IMR-90 (cell line): ENCODE data around the gene NRIP1. TPM values are rescaled to one million over a fixed set of nuclear protein-coding genes. Genes with fewer than 3 reads are reported as not detected.

ENCODE experiments used
- ATAC-seq: fragments of 200-7000 bp; cut with Tn5 transposase; 2 replicates; pipeline ENCODE4 v1.9.1; 2020; ENCODE audit warnings: low read depth, mild to moderate bottlenecking, moderate library complexity
- BruUV-seq: library from RNA; stranded (reverse); fragments of 400-500 nt; replicated peaks from 2 replicates; lab custom pipeline; 2021; lab: Mats Ljungman, UMichigan
- CTCF ChIA-PET: fragments of 300-600 bp; formaldehyde crosslinking; extraction: SDS; loops from one replicate; lab custom pipeline; 2021; ENCODE audit warnings: antibody characterized with exemption; lab: Yijun Ruan, JAX
- POLR2A ChIA-PET: fragments of 300-600 bp; sonication (Branson Sonifier 250); formaldehyde crosslinking; loops from one replicate; lab custom pipeline; 2022; ENCODE audit warnings: antibody characterized with exemption; ENCODE audit not compliant: unreplicated experiment; lab: Charles Lee
- DNase-seq: peaks from one replicate; pipeline ENCODE4 v3.0.0; 2013
- H2AFZ ChIP-seq: replicated peaks from 2 replicates; pipeline ENCODE3; 2013; ENCODE audit warnings: low read length, mild to moderate bottlenecking; ENCODE audit not compliant: poor library complexity
- H2AK5ac ChIP-seq: 2 replicates; pipeline ENCODE4 v1.6.1; 2013; ENCODE audit warnings: low read depth, low read length, inconsistent platforms
- H2AK9ac ChIP-seq: replicated peaks from 2 replicates; pipeline ENCODE3; 2013; ENCODE audit warnings: mild to moderate bottlenecking, low read depth, low read length, moderate library complexity; ENCODE audit not compliant: poor library complexity
- H2BK120ac ChIP-seq: 2 replicates; pipeline ENCODE4 v1.6.1; 2013; ENCODE audit warnings: low read depth, low read length, inconsistent platforms
- H2BK15ac ChIP-seq: 3 replicates; pipeline ENCODE4 v1.6.1; 2013; ENCODE audit warnings: low read depth, low read length, inconsistent platforms
- H2BK20ac ChIP-seq: 2 replicates; pipeline ENCODE4 v1.6.1; 2013; ENCODE audit warnings: low read depth, mild to moderate bottlenecking, inconsistent platforms, low read length, moderate library complexity
- H2BK5ac ChIP-seq: 2 replicates; pipeline ENCODE4 v1.6.1; 2013; ENCODE audit warnings: mild to moderate bottlenecking, low read depth, low read length, inconsistent platforms; ENCODE audit not compliant: poor library complexity, severe bottlenecking
- H3K14ac ChIP-seq: replicated peaks from 2 replicates; pipeline ENCODE4 v1.6.1; 2013; ENCODE audit warnings: low read depth, low read length, inconsistent platforms
- H3K18ac ChIP-seq: 2 replicates; pipeline ENCODE4 v1.6.1; 2013; ENCODE audit warnings: low read depth, low read length, control low read depth
- H3K23ac ChIP-seq: 2 replicates; pipeline ENCODE4 v1.6.1; 2013; ENCODE audit warnings: low read depth, low read length, inconsistent platforms
- H3K27ac ChIP-seq: 2 replicates; pipeline ENCODE4 v1.5.1; 2013; ENCODE audit warnings: mild to moderate bottlenecking, control low read depth, low read length; ENCODE audit not compliant: insufficient read depth
- H3K27me3 ChIP-seq: 2 replicates; pipeline ENCODE4 v1.6.1; 2013; ENCODE audit warnings: low read length; ENCODE audit not compliant: control insufficient read depth, insufficient read depth
- H3K36me3 ChIP-seq: 2 replicates; pipeline ENCODE4 v1.6.1; 2013; ENCODE audit warnings: low read length, mixed read lengths; ENCODE audit not compliant: control insufficient read depth, insufficient read depth
- H3K4ac ChIP-seq: 2 replicates; pipeline ENCODE4 v1.6.1; 2013; ENCODE audit warnings: low read depth, low read length, inconsistent platforms
- H3K4me1 ChIP-seq: 2 replicates; pipeline ENCODE4 v1.6.1; 2013; ENCODE audit warnings: low read length, mixed read lengths; ENCODE audit not compliant: control insufficient read depth, insufficient read depth
- H3K4me2 ChIP-seq: 2 replicates; pipeline ENCODE4 v1.6.1; 2013; ENCODE audit warnings: low read depth, mild to moderate bottlenecking, control low read depth, low read length, moderate library complexity
- H3K4me3 ChIP-seq: 2 replicates; pipeline ENCODE4 v1.5.1; 2013; ENCODE audit warnings: low read depth, mild to moderate bottlenecking, control low read depth, low read length, moderate library complexity; ENCODE audit not compliant: insufficient read depth
- H3K56ac ChIP-seq: 2 replicates; pipeline ENCODE4 v1.6.1; 2013; ENCODE audit warnings: low read length, inconsistent platforms; ENCODE audit not compliant: insufficient read depth; ENCODE audit errors: extremely low read depth
- H3K79me1 ChIP-seq, 2 experiments: 2 replicates each; pipeline ENCODE4 v1.6.1; 2013; ENCODE audit warnings: low read length in 2 of 2, inconsistent platforms in 1 of 2, low read depth in 1 of 2
- H3K9ac ChIP-seq: 2 replicates; pipeline ENCODE4 v1.6.1; 2013; ENCODE audit warnings: low read depth, low read length, control low read depth
- H3K9me1 ChIP-seq: 2 replicates; pipeline ENCODE4 v1.6.1; 2013; ENCODE audit warnings: low read length, inconsistent platforms; ENCODE audit not compliant: insufficient read depth
- H3K9me3 ChIP-seq: 2 replicates; pipeline ENCODE4 v1.6.1; 2013; ENCODE audit warnings: low read length; ENCODE audit not compliant: control insufficient read depth, insufficient read depth
- H4K20me1 ChIP-seq: 2 replicates; pipeline ENCODE4 v1.6.1; 2013; ENCODE audit warnings: low read length, inconsistent platforms; ENCODE audit not compliant: insufficient read depth
- H4K5ac ChIP-seq: 2 replicates; pipeline ENCODE4 v1.6.1; 2013; ENCODE audit warnings: mild to moderate bottlenecking, low read depth, low read length, control low read depth
- H4K8ac ChIP-seq, 2 experiments: 2 replicates each; pipeline ENCODE4 v1.6.1; 2013; ENCODE audit warnings: low read depth in 2 of 2, low read length in 2 of 2, control low read depth in 1 of 2, inconsistent platforms in 1 of 2
- H4K91ac ChIP-seq: 2 replicates; pipeline ENCODE4 v1.6.1; 2013; ENCODE audit warnings: low read depth, low read length, inconsistent platforms; ENCODE audit not compliant: insufficient read depth
- BHLHE40 ChIP-seq: fragments of 150-350 bp; IDR thresholded peaks from 2 replicates; pipeline ENCODE4 v1.6.1; 2016; ENCODE audit warnings: mild to moderate bottlenecking, low read depth, low read length
- CEBPB ChIP-seq: IDR thresholded peaks from 2 replicates; pipeline ENCODE4 v1.6.1; 2012; ENCODE audit warnings: low read depth, low read length, improper control_type of control experiment
- CHD1 ChIP-seq: IDR thresholded peaks from 2 replicates; pipeline ENCODE4 v1.6.1; 2012; ENCODE audit warnings: low read depth, low read length, improper control_type of control experiment
- ELK1 ChIP-seq: fragments of 150-350 bp; IDR thresholded peaks from 2 replicates; pipeline ENCODE4 v1.6.1; 2016; ENCODE audit warnings: low read depth, mild to moderate bottlenecking, low read length, moderate library complexity, borderline replicate concordance
- FOS ChIP-seq: fragments of 150-350 bp; IDR thresholded peaks from 2 replicates; pipeline ENCODE4 v1.6.1; 2016; ENCODE audit warnings: low read depth, low read length
- MAFK ChIP-seq: IDR thresholded peaks from 2 replicates; pipeline ENCODE4 v1.6.1; 2012; ENCODE audit warnings: low read depth, low read length, improper control_type of control experiment
- MAZ ChIP-seq: IDR thresholded peaks from 2 replicates; pipeline ENCODE4 v1.6.1; 2012; ENCODE audit warnings: low read depth, mild to moderate bottlenecking, low read length, improper control_type of control experiment, moderate library complexity, borderline replicate concordance
- MXI1 ChIP-seq: IDR thresholded peaks from 2 replicates; pipeline ENCODE4 v1.6.1; 2012; ENCODE audit warnings: low read depth, mild to moderate bottlenecking, low read length, moderate library complexity, borderline replicate concordance
- NFE2L2 ChIP-seq: fragments of 150-350 bp; IDR thresholded peaks from 2 replicates; pipeline ENCODE4 v1.6.1; 2016; ENCODE audit warnings: low read depth, mild to moderate bottlenecking, low read length
- POLR2A ChIP-seq: IDR thresholded peaks from 2 replicates; pipeline ENCODE4 v1.6.1; 2012; ENCODE audit warnings: mild to moderate bottlenecking, low read depth, low read length
- RAD21 ChIP-seq: IDR thresholded peaks from 2 replicates; pipeline ENCODE4 v1.6.1; 2012; ENCODE audit warnings: low read length, improper control_type of control experiment
- RCOR1 ChIP-seq: IDR thresholded peaks from 2 replicates; pipeline ENCODE4 v1.6.1; 2012; ENCODE audit warnings: mild to moderate bottlenecking, low read length, improper control_type of control experiment; ENCODE audit not compliant: insufficient replicate concordance
- RFX5 ChIP-seq: IDR thresholded peaks from 2 replicates; pipeline ENCODE4 v1.8.0; 2012; ENCODE audit warnings: low read depth, mild to moderate bottlenecking, low read length, moderate library complexity
- SMC3 ChIP-seq: fragments of 150-350 bp; IDR thresholded peaks from 2 replicates; pipeline ENCODE4 v1.6.1; 2016; ENCODE audit warnings: low read depth, mild to moderate bottlenecking, antibody characterized with exemption, low read length, moderate library complexity
- USF2 ChIP-seq: fragments of 150-350 bp; IDR thresholded peaks from 2 replicates; pipeline ENCODE4 v1.6.1; 2017; ENCODE audit warnings: mild to moderate bottlenecking, antibody characterized with exemption, low read length, low read depth
- WGBS, 2 experiments: methylation state at CpG; one replicate each; pipeline versions ENCODE4 v1.1.5 to v1.1.7; 2013; ENCODE audit warnings: missing lambda C conversion rate in 2 of 2; ENCODE audit not compliant: insufficient read length in 1 of 2; ENCODE audit errors: extremely low coverage in 2 of 2; 5-methylcytosine and 5-hydroxymethylcytosine counted together
- dilution Hi-C: fragments of 300-500 bp; cut with HindIII; formaldehyde crosslinking; loops from one replicate; pipeline ENCODE4 v1.14.3; 2018; ENCODE audit warnings: low sequenced_read_pairs; ENCODE audit not compliant: unreplicated experiment
- in situ Hi-C: fragments of 300-500 bp; cut with MboI; formaldehyde crosslinking; loops from 3 replicates; pipeline ENCODE4 v1.14.3; 2019; ENCODE audit warnings: low sequenced_read_pairs, inconsistent platforms, mixed read lengths
- intact Hi-C: fragments of 100-400 bp; cut with micrococcal nuclease; formaldehyde crosslinking; loops from 2 replicates; pipeline ENCODE4 v1.10.0; 2022
- polyA plus RNA-seq, 3 experiments: library from polyadenylated mRNA; depleted of rRNA; stranded (reverse); fragments of >200 nt; gene quantifications; 2 replicates each; pipeline ENCODE4 v1.2.3, GENCODE V29; 2012; ENCODE audit warnings: low replicate concordance in 1 of 3
- total RNA-seq: library from RNA; depleted of rRNA; stranded (reverse); fragments of >200 nt; gene quantifications from 2 replicates; pipeline ENCODE4 v1.2.3, GENCODE V29; 2012
- TF ChIP-seq, protein P1 (sequence below): conservative IDR thresholded peaks from 2 replicates; pipeline ENCODE4 v1.5.1; 2012; ENCODE audit warnings: mild to moderate bottlenecking, low read depth, low read length, improper control_type of control experiment

Gene NRIP1
- total and polyA plus RNA-seq, 2 of the 4 experiments (the other 2 are of a cell fraction): 9.6 to 73.8 TPM

DNA sequence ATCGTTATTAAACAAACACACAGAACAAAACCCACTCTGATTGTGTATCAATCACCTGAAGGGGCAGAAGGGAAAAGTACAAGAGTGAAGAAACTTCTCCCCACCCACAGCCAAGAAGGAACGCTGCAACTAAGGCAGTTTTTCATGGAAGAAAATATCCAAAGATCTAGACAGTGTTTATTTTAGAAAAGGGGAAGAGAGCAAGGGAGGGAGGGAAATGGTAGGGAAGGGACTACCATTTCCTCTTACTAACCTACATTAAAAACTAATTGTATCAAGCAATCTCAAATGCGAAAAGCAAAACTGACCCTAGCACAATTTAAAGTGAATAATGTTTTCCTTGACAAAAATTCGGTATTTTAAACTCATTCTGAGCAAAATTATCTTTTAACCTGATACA, 3.5 kb downstream of the NRIP1 start:
- Histone ChIP-seq H2AFZ (no peak overlapping the region), H2BK5ac (peak overlapping the region; percentile 90), H2BK120ac (0 out of 2 replicates have a peak overlapping the region, but pooled peaks have one; percentile 9), H4K20me1 (peaks cover 53% of the 10 kb centered on the region), H3K27me3 (no peaks in the 10 kb centered on the region), H3K4me3 (peak overlapping the region; percentile 11; the same call in 1 of the 2 replicates), H3K9ac (no peak overlapping the region; the same call in 1 of the 2 replicates), H3K4me2 (peak overlapping the region; percentile 52; the same call in 1 of the 2 replicates), H3K18ac (peak overlapping the region; percentile 77; the same call in 1 of the 2 replicates), H3K23ac (peak overlapping the region; percentile 58), H4K5ac (no peak overlapping the region; the same call in 1 of the 2 replicates), H3K79me1 (peaks cover 0 to 15% of the 10 kb centered on the region in 2 experiments; a peak in 2 of 4 replicates), H3K36me3 (no peaks in the 10 kb centered on the region), H3K9me3 (no peaks in the 10 kb centered on the region), H2AK9ac (no peak overlapping the region), H3K14ac (peak overlapping the region; percentile 58), H4K8ac (peak overlapping the region in 1 of 2 experiments; percentile 49; a peak in 1 of 4 replicates), H3K9me1 (peaks cover 4% of the 10 kb centered on the region), H2AK5ac (no peak overlapping the region), H3K56ac (no peak overlapping the region), H2BK20ac (0 out of 2 replicates have a peak overlapping the region, but pooled peaks have one; percentile 9), H3K27ac (peak overlapping the region; percentile 36; the same call in 1 of the 2 replicates), H3K4ac (peak overlapping the region; percentile 51; the same call in 1 of the 2 replicates), H2BK15ac (no peak overlapping the region), H3K4me1 (peaks cover 6% of the 10 kb centered on the region), H4K91ac (no peak overlapping the region)
- TF ChIP-seq BHLHE40: no peak
- TF ChIP-seq ELK1: no peak
- TF ChIP-seq RAD21: no peak
- TF ChIP-seq FOS: no peak
- no peak for TF ChIP-seq SMC3
- TF ChIP-seq NFE2L2: no peak
- TF ChIP-seq MAZ: no peak
- TF ChIP-seq RCOR1: no peak
- no peak for TF ChIP-seq CHD1
- no peak for TF ChIP-seq CEBPB
- TF ChIP-seq USF2: no peak
- TF ChIP-seq, protein P1, sequence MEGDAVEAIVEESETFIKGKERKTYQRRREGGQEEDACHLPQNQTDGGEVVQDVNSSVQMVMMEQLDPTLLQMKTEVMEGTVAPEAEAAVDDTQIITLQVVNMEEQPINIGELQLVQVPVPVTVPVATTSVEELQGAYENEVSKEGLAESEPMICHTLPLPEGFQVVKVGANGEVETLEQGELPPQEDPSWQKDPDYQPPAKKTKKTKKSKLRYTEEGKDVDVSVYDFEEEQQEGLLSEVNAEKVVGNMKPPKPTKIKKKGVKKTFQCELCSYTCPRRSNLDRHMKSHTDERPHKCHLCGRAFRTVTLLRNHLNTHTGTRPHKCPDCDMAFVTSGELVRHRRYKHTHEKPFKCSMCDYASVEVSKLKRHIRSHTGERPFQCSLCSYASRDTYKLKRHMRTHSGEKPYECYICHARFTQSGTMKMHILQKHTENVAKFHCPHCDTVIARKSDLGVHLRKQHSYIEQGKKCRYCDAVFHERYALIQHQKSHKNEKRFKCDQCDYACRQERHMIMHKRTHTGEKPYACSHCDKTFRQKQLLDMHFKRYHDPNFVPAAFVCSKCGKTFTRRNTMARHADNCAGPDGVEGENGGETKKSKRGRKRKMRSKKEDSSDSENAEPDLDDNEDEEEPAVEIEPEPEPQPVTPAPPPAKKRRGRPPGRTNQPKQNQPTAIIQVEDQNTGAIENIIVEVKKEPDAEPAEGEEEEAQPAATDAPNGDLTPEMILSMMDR: no peak
- no peak for TF ChIP-seq RFX5
- TF ChIP-seq MAFK: no peak
- TF ChIP-seq POLR2A: no peak
- no peak for TF ChIP-seq MXI1
- ATAC-seq (no peak), DNase-seq (no peak)
- in situ Hi-C loops: loop anchor here (10.0 kb wide), 1 partner anchor 186 kb away; no protein-coding TSS in a partner anchor
- ChIA-PET CTCF (no interaction called here), POLR2A (no interaction called here)
- BruUV-seq: no TSS peak
- intact Hi-C loops: loop anchor here (5.0 kb wide), 1 partner anchor 144 kb away; no protein-coding TSS in a partner anchor
- dilution Hi-C loops: no loop called here
- WGBS, 2 experiments: no CpG with 5 or more reads among the region's 4 CpGs
